Naive thymus-derived CD4-positive, alpha-beta T cell (primary cell): ENCODE results near the gene ATXN7L1. TPM values are rescaled to one million over a fixed set of nuclear protein-coding genes. Genes with fewer than 3 reads are reported as not detected.
"Not testable (repeated sequence)": the region's sequence is repeated elsewhere in the genome, so short reads cannot be mapped to it uniquely, and the experiment has no call there.

Source experiments
- ATAC-seq: fragments of 150-1000 bp; cut with Tn5 transposase; 2 replicates; pipeline ENCODE4 v1.10.0; 2021; ENCODE audit warnings: mild to moderate bottlenecking, moderate library complexity
- CTCF ChIA-PET: fragments of 350-600 bp; sonication (Branson Sonifier 250); formaldehyde crosslinking; loops from one replicate; lab custom pipeline; 2021; ENCODE audit warnings: antibody characterized with exemption; lab: Charles Lee
- POLR2A ChIA-PET: fragments of 350-600 bp; sonication (Branson Sonifier 250); formaldehyde crosslinking; loops from one replicate; lab custom pipeline; 2021; ENCODE audit warnings: antibody characterized with exemption, inconsistent platforms; lab: Charles Lee
- DNase-seq, 9 donors: peaks; one replicate each; pipeline versions ENCODE4 v3.0.0 to v3.0.0-alpha.2; 2020 to 2022; ENCODE audit warnings: mixed read lengths in 1 of 9
- H3K27ac ChIP-seq: one replicate; pipeline ENCODE4 v1.7.0; 2013; ENCODE audit warnings: mild to moderate bottlenecking, low read depth, low read length, moderate library complexity
- H3K27me3 ChIP-seq, 2 donors: one replicate each; pipeline ENCODE4 v1.7.0; 2013; ENCODE audit warnings: low read length in 2 of 2, mild to moderate bottlenecking in 2 of 2, moderate library complexity in 2 of 2; ENCODE audit not compliant: control insufficient read depth in 2 of 2, insufficient read depth in 2 of 2
- H3K36me3 ChIP-seq, 3 experiments: 1 replicate in 2 of 3; 2 replicates in 1 of 3; pipeline ENCODE4 v1.7.0; 2013; ENCODE audit warnings: low read length in 3 of 3, mild to moderate bottlenecking in 3 of 3, moderate library complexity in 1 of 3; ENCODE audit not compliant: insufficient read depth in 3 of 3, control insufficient read depth in 2 of 3
- H3K4me1 ChIP-seq, 2 donors: one replicate each; pipeline ENCODE4 v1.7.0; 2013; ENCODE audit warnings: low read length in 2 of 2, mild to moderate bottlenecking in 2 of 2, moderate library complexity in 1 of 2; ENCODE audit not compliant: control insufficient read depth in 2 of 2, insufficient read depth in 2 of 2
- H3K4me3 ChIP-seq: 2 replicates; pipeline ENCODE4 v1.7.0; 2013; ENCODE audit warnings: mild to moderate bottlenecking, low read length
- H3K9me3 ChIP-seq, 3 experiments: 1 replicate in 2 of 3; 2 replicates in 1 of 3; pipeline ENCODE4 v1.7.0; 2013; ENCODE audit warnings: low read length in 3 of 3; ENCODE audit not compliant: control insufficient read depth in 2 of 3
- H3K27ac Mint-ChIP-seq, 9 donors: one replicate each; pipeline ENCODE4 v1.8.0; 2020 to 2022; ENCODE audit warnings: mixed read lengths in 9 of 9, mild to moderate bottlenecking in 8 of 9, moderate library complexity in 5 of 9, inconsistent platforms in 2 of 9
- H3K27me3 Mint-ChIP-seq, 5 donors: one replicate each; pipeline ENCODE4 v1.8.0; 2021 to 2022; ENCODE audit warnings: mixed read lengths in 5 of 5, mild to moderate bottlenecking in 1 of 5
- H3K36me3 Mint-ChIP-seq, 5 donors: one replicate each; pipeline ENCODE4 v1.8.0; 2020 to 2022; ENCODE audit warnings: mixed read lengths in 5 of 5, mild to moderate bottlenecking in 3 of 5, inconsistent platforms in 1 of 5
- H3K4me1 Mint-ChIP-seq, 7 donors: one replicate each; pipeline ENCODE4 v1.8.0; 2020 to 2022; ENCODE audit warnings: mixed read lengths in 7 of 7, mild to moderate bottlenecking in 3 of 7, inconsistent platforms in 1 of 7
- H3K4me3 Mint-ChIP-seq, 10 donors: one replicate each; pipeline ENCODE4 v1.8.0; 2020 to 2022; ENCODE audit warnings: mild to moderate bottlenecking in 10 of 10, mixed read lengths in 10 of 10, moderate library complexity in 6 of 10, inconsistent platforms in 2 of 10
- H3K9me3 Mint-ChIP-seq, 11 donors: one replicate each; pipeline ENCODE4 v1.8.0; 2020 to 2022; ENCODE audit warnings: mixed read lengths in 11 of 11, mild to moderate bottlenecking in 4 of 11, inconsistent platforms in 1 of 11, moderate library complexity in 1 of 11
- intact Hi-C, 2 donors: fragments of 100-400 bp; cut with micrococcal nuclease; formaldehyde crosslinking; loops; one replicate each; pipeline ENCODE4 v1.15.1; 2023
- polyA plus RNA-seq, 2 donors: library from polyadenylated mRNA; unstranded; fragments of 300-500 nt; fragmentation: Illumina TruSeq; gene quantifications; one replicate each; pipeline ENCODE4 v1.2.3, GENCODE V29; 2021
- total RNA-seq, 6 experiments: library from RNA in 5 of 6; stranded (reverse) in 5 of 6; gene quantifications; 1 replicate in 5 of 6; 2 replicates in 1 of 6; pipeline ENCODE4 v1.2.3 and lab custom pipeline; 2021 to 2026

Gene ATXN7L1
- total and polyA plus RNA-seq, 7 experiments from 2014 or later: 18.5 to 52.4 (median 39.5) TPM

DNA sequence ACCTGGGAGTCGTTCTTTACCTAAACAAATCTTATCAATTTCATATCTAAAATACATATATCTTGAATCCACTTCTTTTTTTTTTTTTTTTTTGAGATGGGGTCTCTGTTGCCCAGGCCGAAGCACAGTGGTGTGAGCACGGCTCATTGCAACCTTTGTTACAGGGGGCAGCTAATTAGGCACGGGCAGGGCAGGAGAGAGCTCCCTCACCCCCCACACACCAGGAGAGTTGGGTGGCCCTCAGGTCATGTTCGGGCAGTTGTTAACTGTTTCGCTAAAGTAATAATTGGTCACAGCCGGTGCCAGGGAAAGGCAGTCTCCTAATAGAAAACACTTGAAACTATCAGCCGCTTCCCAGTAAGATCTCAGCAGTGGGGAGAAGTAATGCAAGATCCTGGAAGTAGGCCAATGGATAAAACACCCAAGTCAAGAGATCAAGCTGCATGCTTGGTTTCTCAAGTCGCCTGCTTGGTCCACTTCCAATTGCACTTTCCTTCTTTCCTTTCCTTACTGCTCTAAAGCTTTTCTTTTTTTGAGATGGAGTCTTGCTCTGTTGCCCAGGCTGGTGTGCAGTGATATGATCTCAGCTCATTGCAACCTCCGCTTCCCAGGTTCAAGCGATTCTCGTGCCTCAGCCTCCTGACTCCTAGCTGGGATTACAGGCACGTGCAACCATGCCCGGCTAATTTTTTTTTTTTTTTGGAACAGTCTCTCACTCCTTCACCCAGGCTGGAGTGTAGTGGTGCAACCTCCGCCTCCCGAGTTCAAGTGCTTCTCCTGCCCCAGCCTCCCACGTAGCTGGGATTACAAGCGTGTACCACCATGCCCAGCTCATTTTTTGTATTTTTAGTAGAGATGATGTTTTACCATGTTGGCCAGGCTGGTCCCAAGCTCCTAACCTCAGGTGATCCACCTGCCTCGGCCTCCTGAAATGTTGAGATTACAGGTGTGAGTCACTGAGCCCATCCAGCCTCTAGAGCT lies 273.8 kb downstream of the ATXN7L1 start:
- peaks cover 0 to 6% (median 0%) of the 10 kb centered on the region in 7 donors for H3K4me1 Mint-ChIP-seq
- peaks cover 0 to 9% (median 4%) of the 10 kb centered on the region in 5 donors for H3K36me3 Mint-ChIP-seq
- H3K9me3 Mint-ChIP-seq: no peaks in the 10 kb centered on the region
- peak overlapping the region in 1 of 9 donors; percentile 44 for H3K27ac Mint-ChIP-seq
- Histone ChIP-seq H3K27ac (no peak overlapping the region), H3K27me3 (no peaks in the 10 kb centered on the region), H3K9me3 (no peaks in the 10 kb centered on the region), H3K4me3 (no peak overlapping the region), H3K4me1 (no peaks in the 10 kb centered on the region), H3K36me3 (peaks cover 0 to 3% (median 0%) of the 10 kb centered on the region in 3 experiments)
- peaks cover 0 to 12% (median 8%) of the 10 kb centered on the region in 5 donors for H3K27me3 Mint-ChIP-seq
- CTCF ChIA-PET: interaction anchor here (0.6 kb wide), 1 partner anchor 622 kb away, joined by 3 read pairs; no protein-coding TSS in a partner anchor
- no peak overlapping the region for H3K4me3 Mint-ChIP-seq
- intact Hi-C loops: no loop called here
- POLR2A ChIA-PET: no interaction called here
- no peak for DNase-seq
- no peak for ATAC-seq

DNA sequence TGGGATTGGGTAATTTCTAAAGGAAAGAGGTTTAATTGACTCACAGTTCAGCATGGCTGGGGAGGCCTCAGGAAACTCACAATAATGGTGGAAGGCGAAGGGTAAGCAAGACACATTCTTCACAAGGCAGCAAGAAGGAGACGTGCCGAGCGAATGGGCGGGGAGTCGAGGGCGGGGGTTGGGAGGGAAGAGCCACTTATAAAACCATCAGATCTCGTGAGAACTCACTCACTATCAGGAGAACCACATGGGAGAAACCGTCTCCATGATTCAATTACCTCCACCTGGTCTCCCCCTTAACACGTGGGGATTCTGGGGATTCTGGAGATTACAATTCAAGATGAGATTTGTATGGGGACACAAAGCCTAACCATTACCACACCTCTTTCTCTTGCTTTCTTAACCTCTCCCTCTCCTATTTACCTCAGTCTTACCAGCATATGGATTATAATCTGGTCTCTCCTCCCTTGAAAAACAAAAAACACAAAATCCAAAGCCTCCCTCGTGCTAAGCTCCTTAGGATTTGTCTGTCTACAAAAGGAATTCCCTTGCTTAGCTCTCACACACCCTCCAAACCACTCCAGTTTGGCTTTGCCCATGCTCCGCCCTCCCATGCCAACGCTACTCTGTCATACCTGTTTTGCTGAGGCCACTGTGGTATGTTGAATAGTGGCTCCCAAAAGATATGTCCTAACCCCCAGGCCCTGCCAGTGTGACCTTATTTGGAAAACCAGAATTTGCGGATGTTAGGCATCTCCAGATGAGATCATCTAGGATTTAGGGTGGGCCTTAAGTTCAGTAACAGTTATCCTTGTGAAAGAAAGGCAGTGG lies 275.5 kb downstream of the ATXN7L1 start:
- no peak overlapping the region for H3K27ac ChIP-seq

DNA sequence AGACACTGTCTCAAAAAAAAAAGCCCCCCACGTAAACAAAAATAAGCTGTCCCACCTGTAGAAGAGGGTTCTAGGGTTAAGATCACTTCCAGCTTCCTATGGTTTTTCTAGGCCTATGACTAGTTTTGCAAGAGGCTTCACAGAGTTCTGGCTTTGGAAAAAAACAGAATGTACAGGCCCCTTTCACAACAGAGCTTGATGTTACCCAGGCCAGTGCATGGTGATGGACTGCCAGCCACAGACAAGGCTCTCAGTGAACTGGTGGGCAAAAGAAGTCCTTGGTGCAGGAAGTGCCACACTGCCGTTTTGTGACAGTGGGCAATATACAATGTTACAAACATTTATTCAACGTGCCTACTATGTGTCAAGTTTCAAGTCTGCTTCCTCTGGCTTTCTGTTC lies 276.8 kb downstream of the ATXN7L1 start:
- H3K9me3 Mint-ChIP-seq: no peaks in the 10 kb centered on the region
- no peak for DNase-seq
- no peak for ATAC-seq
- H3K4me3 ChIP-seq: no peak overlapping the region
- peaks cover 0 to 21% (median 8%) of the 10 kb centered on the region in 5 donors for H3K27me3 Mint-ChIP-seq
- no peaks in the 10 kb centered on the region for H3K36me3 ChIP-seq
- no peak overlapping the region for H3K27ac ChIP-seq
- ChIA-PET CTCF (no interaction called here), POLR2A (no interaction called here)
- no peaks in the 10 kb centered on the region for H3K4me1 ChIP-seq
- H3K4me3 Mint-ChIP-seq: no peak overlapping the region
- H3K27ac Mint-ChIP-seq: no peak overlapping the region
- peaks cover 0 to 6% (median 0%) of the 10 kb centered on the region in 7 donors for H3K4me1 Mint-ChIP-seq
- H3K9me3 ChIP-seq: no peaks in the 10 kb centered on the region
- H3K27me3 ChIP-seq: no peaks in the 10 kb centered on the region
- intact Hi-C loops: no loop called here
- no peaks in the 10 kb centered on the region for H3K36me3 Mint-ChIP-seq

More for the DNA sequence above, 275.5 kb downstream of the ATXN7L1 start:
- H3K27me3 ChIP-seq: no peaks in the 10 kb centered on the region
- Mint-ChIP-seq H3K4me3 (no peak overlapping the region), H3K4me1 (peaks cover 0 to 6% (median 0%) of the 10 kb centered on the region in 7 donors), H3K36me3 (no peaks in the 10 kb centered on the region), H3K27ac (peak overlapping the region in 1 of 9 donors; percentile 48), H3K27me3 (peaks cover 0 to 19% (median 8%) of the 10 kb centered on the region in 5 donors), H3K9me3 (no peaks in the 10 kb centered on the region)
- no peak overlapping the region for H3K4me3 ChIP-seq
- no peaks in the 10 kb centered on the region for H3K36me3 ChIP-seq
- intact Hi-C loops: no loop called here
- no peaks in the 10 kb centered on the region for H3K9me3 ChIP-seq
- ATAC-seq: no peak
- no peak for DNase-seq
- ChIA-PET CTCF (no interaction called here), POLR2A (interaction anchor here (0.7 kb wide), 1 partner anchor 1921 kb away, joined by 3 read pairs; no protein-coding TSS in a partner anchor)
- no peaks in the 10 kb centered on the region for H3K4me1 ChIP-seq

DNA sequence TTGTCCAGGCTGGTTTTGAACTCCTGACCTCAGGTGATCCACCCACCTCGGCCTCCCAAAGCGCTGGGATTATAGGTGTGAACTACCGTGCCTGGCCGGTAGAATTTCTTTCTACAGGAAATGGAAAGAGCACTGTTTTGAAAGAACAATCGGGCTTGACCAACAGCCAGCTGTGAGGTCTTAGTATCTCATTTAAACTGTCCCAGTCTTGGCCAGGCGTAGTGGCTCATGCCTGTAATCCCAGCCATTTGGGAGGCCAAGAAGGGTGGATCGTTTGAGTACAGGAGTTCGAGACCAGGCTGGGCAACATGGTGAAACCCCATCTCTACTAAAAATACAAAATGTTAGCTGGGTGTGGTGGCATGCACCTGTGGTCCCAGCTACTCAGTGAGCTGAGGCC lies 277.3 kb downstream of the ATXN7L1 start:
- POLR2A ChIA-PET, CTCF ChIA-PET, H3K4me1 ChIP-seq: not testable (repeated sequence)

DNA sequence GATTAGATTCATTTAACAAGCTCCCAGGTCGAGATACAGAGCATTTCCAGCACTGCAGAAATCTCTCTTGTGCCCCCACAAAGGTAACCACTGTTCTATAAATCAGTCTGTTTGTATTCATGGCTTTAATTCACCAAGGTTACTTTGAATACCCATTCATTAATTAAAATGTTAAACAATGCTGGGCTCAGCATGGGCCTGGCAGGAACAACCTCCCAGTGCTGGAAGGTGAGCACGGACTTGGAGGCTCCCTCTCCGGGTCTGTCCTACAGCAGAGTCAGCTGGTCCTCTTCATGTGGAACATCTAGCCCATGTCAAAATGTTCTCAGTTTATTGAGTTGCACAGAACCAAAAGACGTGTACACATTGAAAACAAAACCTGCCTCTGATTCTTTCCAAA lies 279.5 kb downstream of the ATXN7L1 start:
- ChIA-PET CTCF (no interaction called here), POLR2A (no interaction called here)
- H3K4me3 ChIP-seq: no peak overlapping the region
- Mint-ChIP-seq H3K4me3 (no peak overlapping the region), H3K27ac (no peak overlapping the region), H3K4me1 (peaks cover 0 to 2% (median 0%) of the 10 kb centered on the region in 7 donors), H3K36me3 (no peaks in the 10 kb centered on the region), H3K27me3 (peaks cover 0 to 28% (median 5%) of the 10 kb centered on the region in 5 donors), H3K9me3 (no peaks in the 10 kb centered on the region)
- no peaks in the 10 kb centered on the region for H3K4me1 ChIP-seq
- H3K27me3 ChIP-seq: no peaks in the 10 kb centered on the region
- DNase-seq (no peak), ATAC-seq (no peak)
- no peaks in the 10 kb centered on the region for H3K36me3 ChIP-seq
- no peak overlapping the region for H3K27ac ChIP-seq
- intact Hi-C loops: no loop called here
- no peaks in the 10 kb centered on the region for H3K9me3 ChIP-seq

More for the DNA sequence above, 277.3 kb downstream of the ATXN7L1 start:
- H3K27ac ChIP-seq, H3K4me3 ChIP-seq, ATAC-seq, H3K9me3 Mint-ChIP-seq, H3K27me3 ChIP-seq, H3K36me3 ChIP-seq, H3K4me1 Mint-ChIP-seq, H3K27ac Mint-ChIP-seq, intact Hi-C loops, H3K9me3 ChIP-seq, DNase-seq, H3K36me3 Mint-ChIP-seq, H3K4me3 Mint-ChIP-seq: not testable (repeated sequence)
- H3K27me3 Mint-ChIP-seq: peaks cover 0 to 21% (median 8%) of the 10 kb centered on the region in 5 donors

DNA sequence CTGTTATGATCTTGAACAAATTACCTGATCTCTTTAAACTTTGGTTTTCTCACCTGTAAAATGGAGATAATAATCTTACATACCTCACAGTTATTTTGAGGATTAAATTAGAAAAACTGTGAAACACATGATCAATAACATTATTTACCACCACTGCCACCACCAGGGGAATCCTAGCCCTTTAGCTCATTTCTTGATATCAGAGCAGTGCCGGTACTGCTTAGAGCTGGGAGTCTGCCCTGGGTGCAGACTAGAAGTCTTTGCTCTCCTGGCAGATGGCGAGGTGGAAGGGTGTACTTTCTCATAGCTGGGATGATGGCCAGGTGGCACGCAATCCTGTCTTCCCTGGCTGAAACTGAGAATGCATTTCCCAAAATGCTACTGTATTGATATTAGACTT lies 282.4 kb downstream of the ATXN7L1 start:
- CTCF ChIA-PET: no interaction called here
- Histone ChIP-seq H3K4me1 (no peaks in the 10 kb centered on the region), H3K4me3 (no peak overlapping the region), H3K27ac (no peak overlapping the region), H3K36me3 (no peaks in the 10 kb centered on the region), H3K9me3 (no peaks in the 10 kb centered on the region), H3K27me3 (no peaks in the 10 kb centered on the region)
- DNase-seq: no peak
- Mint-ChIP-seq H3K4me3 (no peak overlapping the region), H3K36me3 (no peaks in the 10 kb centered on the region), H3K9me3 (no peaks in the 10 kb centered on the region), H3K27me3 (peaks cover 0 to 20% (median 0%) of the 10 kb centered on the region in 5 donors), H3K27ac (no peak overlapping the region), H3K4me1 (peaks cover 0 to 6% (median 4%) of the 10 kb centered on the region in 7 donors)
- ATAC-seq: no peak
- POLR2A ChIA-PET: no interaction called here
- intact Hi-C loops: no loop called here
